NCI-H2171 (cell line): Measurements from ENCODE around the gene TRAM2.

ENCODE experiments used
- DNase-seq: peaks from one replicate; lab custom pipeline; 2025; lab: John Stamatoyannopoulos, UW

The TRAM2 gene

GRCh38 chr6:52577022-52577777 is at the start of gene TRAM2:
Gene TRAM2, minus strand, starts transcription at chr6:52577060. Its CDS starts 145 bp downstream, at chr6:52576915.
- peak; percentile 81 for DNase-seq

- DNase-seq, result no peak
Observed at GRCh38 chr6:52622810-52623209, 46.0 kb upstream of the TRAM2 start.

GRCh38 chr6:52621631-52622030 is 44.8 kb upstream of the TRAM2 start:
- no peak for DNase-seq

GRCh38 chr6:52620906-52621190 is 44.0 kb upstream of the TRAM2 start:
- no peak for DNase-seq

GRCh38 chr6:52620055-52620905 is 43.4 kb upstream of the TRAM2 start:
- DNase-seq, result no peak

GRCh38 chr6:52617087-52617486 is 40.2 kb upstream of the TRAM2 start:
- no peak for DNase-seq

GRCh38 chr6:52616059-52616690 is 39.3 kb upstream of the TRAM2 start:
- DNase-seq, result no peak

GRCh38 chr6:52612336-52613054 is 35.6 kb upstream of the TRAM2 start:
- no peak for DNase-seq

GRCh38 chr6:52611833-52612232 is 35.0 kb upstream of the TRAM2 start:
- no peak for DNase-seq

GRCh38 chr6:52610745-52611355 is 34.0 kb upstream of the TRAM2 start:
- no peak for DNase-seq

GRCh38 chr6:52610011-52610410 is 33.2 kb upstream of the TRAM2 start:
- DNase-seq, result no peak

- no peak for DNase-seq
Observed at GRCh38 chr6:52605610-52606185, 28.8 kb upstream of the TRAM2 start.

GRCh38 chr6:52603000-52603795 is 26.3 kb upstream of the TRAM2 start:
- DNase-seq, result no peak

- no peak for DNase-seq
Observed at GRCh38 chr6:52598824-52599190, 21.9 kb upstream of the TRAM2 start.

- DNase-seq, result no peak
Observed at GRCh38 chr6:52598123-52598823, 21.4 kb upstream of the TRAM2 start.

- DNase-seq, result no peak
Observed at GRCh38 chr6:52597738-52598122, 20.9 kb upstream of the TRAM2 start.

- DNase-seq, result no peak
Observed at GRCh38 chr6:52596371-52597028, 19.6 kb upstream of the TRAM2 start.

- DNase-seq, result no peak
Observed at GRCh38 chr6:52595796-52596130, 18.9 kb upstream of the TRAM2 start.

GRCh38 chr6:52595000-52595795 is 18.3 kb upstream of the TRAM2 start:
- DNase-seq, result peak; percentile 60
